Measurements from ENCODE around the gene ANKRD17. TPM values are rescaled to one million over a fixed set of nuclear protein-coding genes. Genes with fewer than 3 reads are reported as not detected.

Gene ANKRD17
- total RNA-seq, 1 experiment from 2014 or later: 62.1 TPM

DNA sequence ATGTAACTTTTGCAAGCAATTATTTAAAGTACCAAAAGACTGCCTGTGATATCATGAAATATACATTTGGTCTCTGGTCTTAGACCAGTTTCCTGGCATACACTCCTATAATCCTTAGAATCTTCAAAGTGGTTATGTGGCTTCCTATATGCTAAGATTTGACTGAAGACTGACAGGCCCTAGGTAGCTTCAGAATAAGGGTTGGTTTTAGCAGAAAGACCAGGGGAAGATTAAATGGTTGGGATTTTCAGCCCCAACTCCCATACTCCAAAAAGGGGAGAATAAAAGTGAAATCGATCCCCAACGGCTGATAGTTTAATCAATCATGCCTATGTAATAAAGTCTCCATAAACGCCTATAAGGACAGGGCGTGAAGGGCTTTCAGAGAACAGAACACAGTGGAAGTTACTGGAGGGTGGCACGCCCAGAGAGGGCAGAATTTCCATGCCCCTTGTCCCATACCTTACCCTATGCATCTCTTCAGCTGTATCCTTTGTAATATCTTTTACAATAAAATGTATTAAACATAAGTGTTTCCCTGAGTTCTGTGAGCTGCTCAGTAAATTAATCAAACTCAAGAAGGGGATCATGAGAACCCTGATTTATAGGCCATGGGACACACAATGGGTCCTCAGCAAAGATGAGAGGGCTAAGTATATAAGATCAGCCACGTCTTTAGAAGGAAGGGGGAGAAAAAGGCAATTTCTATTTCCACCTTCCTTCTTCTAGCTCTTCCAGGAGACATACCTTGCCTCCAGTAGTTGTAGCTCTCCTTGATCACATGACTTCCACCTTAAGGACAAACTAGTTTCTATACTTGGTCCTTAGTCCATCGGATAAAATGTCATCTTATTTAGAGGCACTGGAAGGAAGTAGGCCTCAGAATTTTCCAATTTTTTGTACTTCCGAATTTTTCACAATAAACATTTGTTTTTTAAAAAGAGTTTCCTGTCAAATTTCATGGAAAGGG is 26.8 kb downstream of the ANKRD17 start:
- no TSS peak for BruUV-seq (replicated peaks)
- ATAC-seq: no peak
- H3K79me2 ChIP-seq (ENCODE audit: insufficient read depth, low read length): peaks cover 99% of the 10 kb centered on the region
- no peaks in the 10 kb centered on the region for H3K9me3 ChIP-seq (ENCODE audit: control insufficient read depth in 1 of 2, insufficient read depth in 1 of 2, low read depth in 1 of 2, low read length in 2 of 2)
- ChIA-PET CTCF (no interaction called here), POLR2A (no interaction called here), RAD21 (ENCODE audit: low non-redundant PET in 1 of 2, low total read pairs in 2 of 2, uncharacterized antibody in 2 of 2, unreplicated experiment in 2 of 2) (no interaction called here)
- H4K20me1 ChIP-seq (ENCODE audit: insufficient read depth): peaks cover 12% of the 10 kb centered on the region; the same call in 1 of the 2 replicates
- no peak overlapping the region for H3K9ac ChIP-seq (ENCODE audit: low read length)
- H3K27ac ChIP-seq (ENCODE audit: low read depth, low read length): no peak overlapping the region
- no peaks in the 10 kb centered on the region for H3K9me2 ChIP-seq (ENCODE audit: insufficient read depth)
- no peak overlapping the region for H2AFZ ChIP-seq (ENCODE audit: low read depth, low read length, poor library complexity, severe bottlenecking)
- H3K4me3 ChIP-seq (replicated peaks in 1 of 2; ENCODE audit: low read depth in 1 of 2, low read length in 2 of 2): no peak overlapping the region
- H3K27me3 ChIP-seq (ENCODE audit: insufficient read depth, low read length): no peaks in the 10 kb centered on the region
- TF ChIP-seq EGR1 (IDR thresholded peaks at IDR 0.05; ENCODE audit: low read depth) (no peak), SP1 (IDR thresholded peaks at IDR 0.05; ENCODE audit: low read depth) (no peak)
- TF ChIP-seq, protein P1, sequence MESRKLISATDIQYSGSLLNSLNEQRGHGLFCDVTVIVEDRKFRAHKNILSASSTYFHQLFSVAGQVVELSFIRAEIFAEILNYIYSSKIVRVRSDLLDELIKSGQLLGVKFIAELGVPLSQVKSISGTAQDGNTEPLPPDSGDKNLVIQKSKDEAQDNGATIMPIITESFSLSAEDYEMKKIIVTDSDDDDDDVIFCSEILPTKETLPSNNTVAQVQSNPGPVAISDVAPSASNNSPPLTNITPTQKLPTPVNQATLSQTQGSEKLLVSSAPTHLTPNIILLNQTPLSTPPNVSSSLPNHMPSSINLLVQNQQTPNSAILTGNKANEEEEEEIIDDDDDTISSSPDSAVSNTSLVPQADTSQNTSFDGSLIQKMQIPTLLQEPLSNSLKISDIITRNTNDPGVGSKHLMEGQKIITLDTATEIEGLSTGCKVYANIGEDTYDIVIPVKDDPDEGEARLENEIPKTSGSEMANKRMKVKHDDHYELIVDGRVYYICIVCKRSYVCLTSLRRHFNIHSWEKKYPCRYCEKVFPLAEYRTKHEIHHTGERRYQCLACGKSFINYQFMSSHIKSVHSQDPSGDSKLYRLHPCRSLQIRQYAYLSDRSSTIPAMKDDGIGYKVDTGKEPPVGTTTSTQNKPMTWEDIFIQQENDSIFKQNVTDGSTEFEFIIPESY (IDR thresholded peaks at IDR 0.05; ENCODE audit: extremely low read depth, insufficient replicate concordance, low read length): no peak
- TF ChIP-seq, protein P2, sequence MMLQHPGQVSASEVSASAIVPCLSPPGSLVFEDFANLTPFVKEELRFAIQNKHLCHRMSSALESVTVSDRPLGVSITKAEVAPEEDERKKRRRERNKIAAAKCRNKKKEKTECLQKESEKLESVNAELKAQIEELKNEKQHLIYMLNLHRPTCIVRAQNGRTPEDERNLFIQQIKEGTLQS (IDR thresholded peaks at IDR 0.05): no peak
- no peaks in the 10 kb centered on the region for H3K4me1 ChIP-seq (ENCODE audit: control insufficient read depth in 1 of 2, insufficient read depth in 2 of 2, low read length in 2 of 2)
- DNase-seq (ENCODE audit: low read depth, low spot score): no peak
- intact Hi-C loops (cut with micrococcal nuclease): no loop called here
- H3K36me3 ChIP-seq (ENCODE audit: control insufficient read depth in 1 of 2, insufficient read depth in 2 of 2, low read length in 2 of 2): peaks cover 5 to 14% of the 10 kb centered on the region in 2 experiments; a peak in 3 of 4 replicates
- H3K4me2 ChIP-seq (ENCODE audit: low read length): no peak overlapping the region
